ENCODE results near the gene ZNF334.

ZNF334 gene

GRCh38 chr20:46545827-46546138 lies 32.4 kb upstream of the ZNF334 start:
- no peak for DNase-seq (ENCODE audit: low read depth)

GRCh38 chr20:46545077-46545826 lies 31.9 kb upstream of the ZNF334 start:
- no peak for DNase-seq (ENCODE audit: low read depth)

- no peak for DNase-seq (ENCODE audit: low read depth)
These were observed 31.2 kb upstream of the ZNF334 start for GRCh38 chr20:46544576-46544975.

GRCh38 chr20:46543959-46544358 lies 30.6 kb upstream of the ZNF334 start:
- no peak for DNase-seq (ENCODE audit: low read depth)

- no peak for DNase-seq (ENCODE audit: low read depth)
These were observed 29.7 kb upstream of the ZNF334 start for GRCh38 chr20:46543033-46543432.

GRCh38 chr20:46541229-46541935 lies 28.0 kb upstream of the ZNF334 start:
- DNase-seq (ENCODE audit: low read depth) = no peak

- no peak for DNase-seq (ENCODE audit: low read depth)
These were observed 25.8 kb upstream of the ZNF334 start for GRCh38 chr20:46539113-46539512.

GRCh38 chr20:46530640-46531039 lies 17.3 kb upstream of the ZNF334 start:
- no peak for DNase-seq (ENCODE audit: low read depth)

GRCh38 chr20:46523696-46524328 lies 10.5 kb upstream of the ZNF334 start:
- no peak for DNase-seq (ENCODE audit: low read depth)

- DNase-seq (ENCODE audit: low read depth) = no peak
These were observed 9.7 kb upstream of the ZNF334 start for GRCh38 chr20:46523108-46523507.

GRCh38 chr20:46520976-46521579 lies 7.7 kb upstream of the ZNF334 start:
- no peak for DNase-seq (ENCODE audit: low read depth)

- DNase-seq (ENCODE audit: low read depth) = no peak
These were observed 7.2 kb upstream of the ZNF334 start for GRCh38 chr20:46520540-46520939.

GRCh38 chr20:46519471-46520068 lies 6.2 kb upstream of the ZNF334 start:
- no peak for DNase-seq (ENCODE audit: low read depth)

- DNase-seq (ENCODE audit: low read depth) = no peak
These were observed 3.8 kb downstream of the ZNF334 start for GRCh38 chr20:46509523-46509922.

GRCh38 chr20:46507760-46508407 lies 5.5 kb downstream of the ZNF334 start:
- no peak for DNase-seq (ENCODE audit: low read depth)

GRCh38 chr20:46505506-46505905 lies 7.9 kb downstream of the ZNF334 start:
- DNase-seq (ENCODE audit: low read depth) = no peak

- DNase-seq (ENCODE audit: low read depth) = no peak
These were observed 11.4 kb downstream of the ZNF334 start for GRCh38 chr20:46501961-46502360.

GRCh38 chr20:46501337-46501942 lies 11.9 kb downstream of the ZNF334 start:
- DNase-seq (ENCODE audit: low read depth) = no peak

GRCh38 chr20:46494077-46494476 lies 19.3 kb downstream of the ZNF334 start:
- DNase-seq (ENCODE audit: low read depth) = no peak

- no peak for DNase-seq (ENCODE audit: low read depth)
These were observed 22.0 kb downstream of the ZNF334 start for GRCh38 chr20:46491354-46491753.

GRCh38 chr20:46488451-46488850 lies 24.9 kb downstream of the ZNF334 start:
- no peak for DNase-seq (ENCODE audit: low read depth)
